Ovary (tissue), 9 donors: Measurements from ENCODE around the gene TXNRD2. TPM values are rescaled to one million over a fixed set of nuclear protein-coding genes. Genes with fewer than 3 reads are reported as not detected.

ENCODE experiments used
- DNase-seq, 5 donors: peaks; one replicate each; pipeline ENCODE4 v3.0.0-alpha.2; 2019 to 2020
- H3K27ac ChIP-seq, 2 donors: fragments of 200-600 bp; one replicate each; pipeline versions ENCODE4 v1.5.1 to v1.8.0; 2019 to 2022
- H3K27me3 ChIP-seq: fragments of 200-600 bp; one replicate; pipeline ENCODE4 v1.8.0; 2022
- H3K36me3 ChIP-seq: fragments of 200-600 bp; sonication (generic); one replicate; pipeline ENCODE4 v1.5.1; 2019
- H3K4me1 ChIP-seq: one replicate; pipeline ENCODE4 v1.8.1; 2013; ENCODE audit warnings: mild to moderate bottlenecking, moderate library complexity; ENCODE audit not compliant: insufficient read depth
- H3K4me3 ChIP-seq: fragments of 200-600 bp; sonication (generic); one replicate; pipeline ENCODE4 v1.5.1; 2017
- H3K9me3 ChIP-seq, 2 donors: fragments of 200-600 bp in 1 of 2; sonication (generic) in 1 of 2; one replicate each; pipeline versions ENCODE4 v1.5.1 to v1.8.1; 2013 to 2019; ENCODE audit warnings: mild to moderate bottlenecking in 1 of 2, moderate library complexity in 1 of 2
- EP300 ChIP-seq: sonication (generic); formaldehyde crosslinking; IDR thresholded peaks from one replicate; pipeline ENCODE4 v1.6.1; 2017; ENCODE audit warnings: antibody characterized with exemption
- POLR2A ChIP-seq: fragments of 450-650 bp; IDR thresholded peaks from one replicate; pipeline ENCODE4 v1.6.1; 2017; ENCODE audit warnings: antibody characterized with exemption, mild to moderate bottlenecking, moderate library complexity
- WGBS, 3 donors: extraction: QIAGEN DNeasy Blood & Tissue Kit in 1 of 3; methylation state at CpG; one replicate each; pipeline versions ENCODE4 v1.1.5 to v1.1.7; 2013 to 2017; 5-methylcytosine and 5-hydroxymethylcytosine counted together
- intact Hi-C, 4 donors: fragments of 100-400 bp; cut with DNase I; formaldehyde crosslinking; loops; one replicate each; pipeline versions ENCODE4 v1.11.0 to v1.15.1; 2022 to 2023
- polyA plus RNA-seq, 2 donors: library from polyadenylated mRNA; stranded (reverse); fragments of 200-250 nt in 1 of 2; fragments of 350-450 nt in 1 of 2; fragmentation: Illumina TruSeq in 1 of 2; extraction: RNeasy Lipid Tissue Mini Kit (QIAGEN cat#74804) in 1 of 2; gene quantifications; one replicate each; pipeline ENCODE4 v1.2.3, GENCODE V29; 2013 to 2014
- total RNA-seq, 7 donors: library from RNA; depleted of rRNA in 2 of 7; stranded (reverse); fragments of >200 nt in 2 of 7; fragmentation: NEBNext Ultra II Directional in 3 of 7; extraction: Animal tissue kit (Norgen Biotek cat#: 25700) in 3 of 7; gene quantifications; one replicate each; pipeline versions ENCODE4 v1.1.0 to v1.2.4, GENCODE V29; 2016 to 2023
- TF ChIP-seq, protein P1 (sequence below), 3 donors: fragments of 450-650 bp in 2 of 3; fragments of 200-600 bp in 1 of 3; IDR thresholded peaks; one replicate each; pipeline versions ENCODE4 v1.5.1 to v1.8.0; 2016 to 2022; ENCODE audit warnings: antibody characterized with exemption in 3 of 3, mild to moderate bottlenecking in 1 of 3
- donor health status: DM: no; HTN: no; CAD: no; lungs with moderate emphysema.
- donor health status: DM: no; HTN: no; CAD: no.
- donor health status: Bipolar disorder and iron deficiency.
- donor health status: DM: yes; HTN: yes; CAD: no.
- donor health status: DM: no; HTN: no; CAD: no.
- donor health status: DM: yes; HTN: yes; CAD: no.

The TXNRD2 gene
- total and polyA plus RNA-seq, 9 donors, result 21.3 to 37.8 (median 26.9) TPM

DNA sequence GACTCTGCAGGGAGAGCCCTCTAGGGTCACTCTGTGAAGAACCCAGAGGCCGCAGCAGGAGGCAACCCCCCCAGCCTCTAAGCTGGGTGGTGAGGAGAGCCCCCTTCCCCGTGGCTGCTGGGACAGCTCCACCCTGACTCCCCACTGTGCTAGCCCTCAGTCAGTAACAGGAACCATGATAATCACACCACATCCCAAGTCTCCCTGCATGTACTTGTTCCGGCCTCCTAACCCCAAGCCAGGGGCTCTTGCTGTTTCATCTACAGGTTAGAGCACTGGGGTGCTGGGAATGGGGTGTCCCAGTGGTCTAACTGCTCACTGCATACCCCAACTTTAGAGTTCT lies 48.1 kb upstream of the TXNRD2 start:
- TF ChIP-seq POLR2A (no peak), EP300 (no peak)
- TF ChIP-seq, protein P1, sequence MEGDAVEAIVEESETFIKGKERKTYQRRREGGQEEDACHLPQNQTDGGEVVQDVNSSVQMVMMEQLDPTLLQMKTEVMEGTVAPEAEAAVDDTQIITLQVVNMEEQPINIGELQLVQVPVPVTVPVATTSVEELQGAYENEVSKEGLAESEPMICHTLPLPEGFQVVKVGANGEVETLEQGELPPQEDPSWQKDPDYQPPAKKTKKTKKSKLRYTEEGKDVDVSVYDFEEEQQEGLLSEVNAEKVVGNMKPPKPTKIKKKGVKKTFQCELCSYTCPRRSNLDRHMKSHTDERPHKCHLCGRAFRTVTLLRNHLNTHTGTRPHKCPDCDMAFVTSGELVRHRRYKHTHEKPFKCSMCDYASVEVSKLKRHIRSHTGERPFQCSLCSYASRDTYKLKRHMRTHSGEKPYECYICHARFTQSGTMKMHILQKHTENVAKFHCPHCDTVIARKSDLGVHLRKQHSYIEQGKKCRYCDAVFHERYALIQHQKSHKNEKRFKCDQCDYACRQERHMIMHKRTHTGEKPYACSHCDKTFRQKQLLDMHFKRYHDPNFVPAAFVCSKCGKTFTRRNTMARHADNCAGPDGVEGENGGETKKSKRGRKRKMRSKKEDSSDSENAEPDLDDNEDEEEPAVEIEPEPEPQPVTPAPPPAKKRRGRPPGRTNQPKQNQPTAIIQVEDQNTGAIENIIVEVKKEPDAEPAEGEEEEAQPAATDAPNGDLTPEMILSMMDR (IDR thresholded peaks at IDR 0.05), result no peak
- Histone ChIP-seq H3K27ac (no peak overlapping the region), H3K36me3 (no peaks in the 10 kb centered on the region), H3K4me1 (no peaks in the 10 kb centered on the region), H3K4me3 (no peak overlapping the region), H3K9me3 (no peaks in the 10 kb centered on the region), H3K27me3 (no peaks in the 10 kb centered on the region)
- no peak for DNase-seq
- intact Hi-C loops, result no loop called here
- WGBS, 3 donors, result 86 to 89% (median 88%) methylated on average over 1 to 3 of the region's 3 CpGs

DNA sequence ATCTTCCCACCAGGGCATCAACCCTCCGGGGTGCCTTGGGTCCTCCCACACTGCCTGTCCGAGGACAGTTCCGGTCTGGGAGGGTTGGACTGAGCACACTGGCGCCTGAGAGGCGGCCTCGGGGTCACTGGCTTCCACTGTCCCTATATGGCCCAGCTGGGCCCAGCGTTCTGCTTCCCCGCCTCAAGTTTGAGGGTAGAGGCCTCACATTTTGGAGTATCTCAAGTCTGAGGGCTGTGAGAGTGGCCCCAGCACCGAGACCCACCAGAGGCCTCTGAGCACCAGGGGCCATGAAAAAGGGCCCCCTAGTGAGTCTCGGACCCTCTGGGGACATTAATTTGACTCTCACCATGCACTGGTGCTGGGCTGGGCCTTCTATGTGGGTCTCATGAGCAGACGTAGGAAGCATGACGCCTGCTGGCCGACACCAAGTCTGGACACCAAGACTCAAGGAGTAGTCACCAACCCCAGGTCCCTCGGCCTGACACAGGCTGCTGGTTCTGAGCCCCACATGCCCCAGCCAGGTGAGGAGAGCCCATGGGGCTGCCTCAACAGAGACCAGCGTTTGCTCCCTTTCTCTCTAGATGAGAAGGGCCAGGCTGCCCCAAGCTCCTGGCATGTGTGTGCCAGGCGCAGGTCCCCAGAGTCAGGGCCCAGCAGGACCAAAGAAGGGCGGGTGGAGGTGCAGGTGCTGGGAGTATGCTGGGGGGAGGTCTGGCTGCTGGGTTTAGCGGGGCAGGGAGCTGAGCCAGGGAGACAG lies 47.5 kb upstream of the TXNRD2 start:
- WGBS, 3 donors, result 78 to 83% (median 81%) methylated on average over 17 to 18 of the region's 18 CpGs
- H3K9me3 ChIP-seq, result no peaks in the 10 kb centered on the region
- H3K27me3 ChIP-seq, result no peaks in the 10 kb centered on the region
- TF ChIP-seq EP300 (no peak), POLR2A (no peak)
- TF ChIP-seq, protein P1 (IDR thresholded peaks at IDR 0.05), result no peak
- H3K36me3 ChIP-seq, result no peaks in the 10 kb centered on the region
- no peak overlapping the region for H3K4me3 ChIP-seq
- DNase-seq, result peak in 2 of 5 donors; percentile 21 to 36
- intact Hi-C loops, result no loop called here
- H3K4me1 ChIP-seq, result no peaks in the 10 kb centered on the region
- no peak overlapping the region for H3K27ac ChIP-seq

- Histone ChIP-seq H3K27me3 (no peaks in the 10 kb centered on the region), H3K9me3 (no peaks in the 10 kb centered on the region), H3K4me1 (no peaks in the 10 kb centered on the region), H3K4me3 (no peak overlapping the region), H3K36me3 (no peaks in the 10 kb centered on the region), H3K27ac (no peak overlapping the region)
- TF ChIP-seq, protein P1 (IDR thresholded peaks at IDR 0.05), result no peak
- no peak for TF ChIP-seq POLR2A
- no peak for TF ChIP-seq EP300
- DNase-seq, result peak in 2 of 5 donors; percentile 29 to 45
- intact Hi-C loops, result no loop called here
- 92 to 94% (median 93%) methylated on average over 9 of the region's 9 CpGs for WGBS, 3 donors
These were observed 46.8 kb upstream of the TXNRD2 start for GRCh38 chr22:19988331-19988808.

GRCh38 chr22:19987394-19988306 lies 46.0 kb upstream of the TXNRD2 start:
- Histone ChIP-seq H3K9me3 (no peaks in the 10 kb centered on the region), H3K27me3 (no peaks in the 10 kb centered on the region), H3K36me3 (no peaks in the 10 kb centered on the region), H3K4me3 (no peak overlapping the region), H3K27ac (no peak overlapping the region), H3K4me1 (no peaks in the 10 kb centered on the region)
- TF ChIP-seq, protein P1 (IDR thresholded peaks at IDR 0.05), result no peak
- TF ChIP-seq EP300 (no peak), POLR2A (no peak)
- 60 to 87% (median 64%) methylated on average over 13 to 24 of the region's 24 CpGs for WGBS, 3 donors
- DNase-seq, result peak in 1 of 5 donors; percentile 44
- intact Hi-C loops, result no loop called here
